ENCODE measurements around the gene MACROD2.

DNA sequence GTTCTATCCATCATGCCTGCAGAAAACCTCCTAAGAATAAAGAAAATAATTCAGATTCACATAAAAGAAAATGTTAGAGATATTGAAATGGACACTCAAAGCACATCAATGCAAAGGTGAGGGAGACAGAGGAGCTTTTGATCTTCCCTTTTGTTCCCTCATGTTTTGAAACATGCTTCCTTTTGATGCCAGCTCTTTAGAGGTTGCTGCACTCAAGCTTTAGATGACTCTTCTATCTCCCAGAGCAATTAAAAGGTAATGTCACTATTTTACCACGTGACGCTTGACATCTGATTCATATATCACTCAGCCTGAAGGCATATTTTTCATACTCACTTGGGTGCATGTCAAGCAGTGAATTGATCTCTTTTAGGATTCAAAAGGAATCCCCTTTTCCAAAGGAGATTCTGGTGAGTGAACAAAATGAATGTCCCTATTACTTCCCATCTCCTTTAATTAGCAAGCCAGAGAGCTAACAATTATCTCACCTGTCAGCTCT is 1551.3 kb downstream of the MACROD2 start:
- TF ChIP-seq, protein P1, sequence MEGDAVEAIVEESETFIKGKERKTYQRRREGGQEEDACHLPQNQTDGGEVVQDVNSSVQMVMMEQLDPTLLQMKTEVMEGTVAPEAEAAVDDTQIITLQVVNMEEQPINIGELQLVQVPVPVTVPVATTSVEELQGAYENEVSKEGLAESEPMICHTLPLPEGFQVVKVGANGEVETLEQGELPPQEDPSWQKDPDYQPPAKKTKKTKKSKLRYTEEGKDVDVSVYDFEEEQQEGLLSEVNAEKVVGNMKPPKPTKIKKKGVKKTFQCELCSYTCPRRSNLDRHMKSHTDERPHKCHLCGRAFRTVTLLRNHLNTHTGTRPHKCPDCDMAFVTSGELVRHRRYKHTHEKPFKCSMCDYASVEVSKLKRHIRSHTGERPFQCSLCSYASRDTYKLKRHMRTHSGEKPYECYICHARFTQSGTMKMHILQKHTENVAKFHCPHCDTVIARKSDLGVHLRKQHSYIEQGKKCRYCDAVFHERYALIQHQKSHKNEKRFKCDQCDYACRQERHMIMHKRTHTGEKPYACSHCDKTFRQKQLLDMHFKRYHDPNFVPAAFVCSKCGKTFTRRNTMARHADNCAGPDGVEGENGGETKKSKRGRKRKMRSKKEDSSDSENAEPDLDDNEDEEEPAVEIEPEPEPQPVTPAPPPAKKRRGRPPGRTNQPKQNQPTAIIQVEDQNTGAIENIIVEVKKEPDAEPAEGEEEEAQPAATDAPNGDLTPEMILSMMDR (IDR thresholded peaks at IDR 0.05): no peak
- TF ChIP-seq EP300 (IDR thresholded peaks at IDR 0.05): no peak
- TF ChIP-seq POLR2A (IDR thresholded peaks at IDR 0.05): no peak

All from tibial nerve (tissue), 4 donors.